GM19468 (cell line): ENCODE data around the gene OR10C1.
"Not testable (repeated sequence)": the region's sequence is repeated elsewhere in the genome, so short reads cannot be mapped to it uniquely, and the experiment has no call there.

Source experiments
- ATAC-seq: cut with Tn5 transposase; IDR thresholded peaks from one replicate; pipeline ENCODE4 v1.9.1; 2021; ENCODE audit warnings: mild to moderate bottlenecking, moderate library complexity, moderate number of reproducible peaks; ENCODE audit not compliant: unreplicated experiment; ENCODE audit errors: extremely low read depth

Gene OR10C1, protein sequence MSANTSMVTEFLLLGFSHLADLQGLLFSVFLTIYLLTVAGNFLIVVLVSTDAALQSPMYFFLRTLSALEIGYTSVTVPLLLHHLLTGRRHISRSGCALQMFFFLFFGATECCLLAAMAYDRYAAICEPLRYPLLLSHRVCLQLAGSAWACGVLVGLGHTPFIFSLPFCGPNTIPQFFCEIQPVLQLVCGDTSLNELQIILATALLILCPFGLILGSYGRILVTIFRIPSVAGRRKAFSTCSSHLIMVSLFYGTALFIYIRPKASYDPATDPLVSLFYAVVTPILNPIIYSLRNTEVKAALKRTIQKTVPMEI

GRCh38 chr6:29439006-29439405 is at the start of gene OR10C1:
Gene OR10C1 (plus strand): TSS chr6:29439306. CDS start chr6:29440016, 710 bp downstream.
- no peak for ATAC-seq

DNA sequence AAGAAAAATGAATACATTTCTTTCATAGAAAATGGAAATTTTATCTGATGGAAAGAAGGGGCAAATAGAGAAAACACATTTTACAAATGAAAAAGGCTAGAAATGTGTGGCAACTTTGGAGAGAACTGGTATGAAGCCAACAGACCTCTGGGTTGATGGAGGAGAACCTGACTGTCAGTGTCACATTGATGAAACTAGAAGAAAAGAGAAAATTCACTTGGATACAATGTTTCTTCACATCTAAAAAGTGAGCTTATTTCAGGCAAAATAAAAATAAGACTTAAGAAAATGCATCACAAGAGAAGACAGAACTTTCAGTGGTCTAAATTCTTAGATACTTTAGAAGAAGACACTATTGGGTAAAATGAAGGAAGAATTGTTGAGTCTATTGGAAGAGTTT is 43.8 kb upstream of the OR10C1 start, which contains the start of gene OR12D2:
TSS of gene OR12D2 (plus strand) at position 301 of the 400 bp plus-strand sequence. CDS start 1,069 bp downstream, outside the sequence.
- ATAC-seq, result no peak

DNA sequence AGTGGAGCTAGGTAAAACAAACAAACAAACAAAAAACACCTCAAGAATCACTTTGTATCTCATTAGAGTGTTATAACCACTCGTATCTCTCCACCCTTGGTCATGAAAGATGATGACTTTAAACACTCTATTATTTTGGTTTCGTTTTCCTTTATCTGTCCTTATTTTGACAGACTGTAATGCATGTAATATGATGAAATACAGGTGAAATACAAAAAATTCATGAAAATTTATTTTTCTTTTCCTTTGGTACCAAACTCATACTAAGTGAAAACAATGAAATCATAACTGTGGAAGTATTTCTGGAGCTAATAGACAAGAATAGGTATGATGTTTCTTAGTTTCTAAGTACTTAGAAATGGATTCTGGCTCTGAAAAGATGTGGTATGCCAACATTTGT is 39.6 kb upstream of the OR10C1 start:
- no peak for ATAC-seq

- ATAC-seq, result no peak
These were observed 35.3 kb upstream of the OR10C1 start for GRCh38 chr6:29403801-29404200.

DNA sequence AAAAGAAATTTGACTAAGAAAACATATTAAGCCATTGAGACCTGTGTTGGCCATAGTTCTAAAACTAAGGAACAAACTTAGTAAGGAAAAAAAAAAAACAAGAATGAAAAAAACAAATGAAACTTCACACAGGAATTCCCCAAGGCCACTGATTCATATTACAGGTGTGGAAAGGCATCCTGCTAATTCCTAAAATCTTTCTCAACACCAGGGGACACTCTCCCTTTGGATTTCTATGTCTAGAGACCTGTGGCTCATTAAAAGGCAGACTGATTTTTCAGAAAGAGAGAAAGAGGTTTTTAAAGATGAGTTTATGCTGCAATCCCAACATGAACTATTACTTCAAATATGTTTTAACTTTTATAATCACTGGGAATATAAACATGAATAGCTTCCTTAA is 24.5 kb upstream of the OR10C1 start, which contains the start of gene OR12D1:
TSS of gene OR12D1 (plus strand) at position 341 of the 400 bp plus-strand sequence.
- ATAC-seq, result no peak

GRCh38 chr6:29419516-29419915 is 19.6 kb upstream of the OR10C1 start:
- ATAC-seq, result no peak

DNA sequence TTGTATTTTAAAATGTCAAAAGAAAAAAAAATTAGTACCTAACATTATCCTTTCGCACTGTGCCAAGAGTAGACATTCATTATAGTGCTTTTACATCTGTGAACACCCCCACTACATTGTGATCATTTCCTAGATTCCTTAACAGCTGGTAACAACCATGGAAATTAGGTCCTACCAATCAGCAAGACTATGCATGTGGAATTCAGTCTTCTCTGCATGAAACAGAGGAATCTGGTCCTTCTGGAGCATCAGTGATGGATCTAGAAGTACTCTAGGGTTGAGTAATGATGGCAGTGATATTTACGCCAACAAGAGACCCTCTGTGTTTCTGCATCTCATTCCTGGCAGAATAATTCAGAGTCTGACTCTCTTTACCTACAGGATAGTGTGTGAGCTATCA is 14.9 kb upstream of the OR10C1 start:
- no peak for ATAC-seq

DNA sequence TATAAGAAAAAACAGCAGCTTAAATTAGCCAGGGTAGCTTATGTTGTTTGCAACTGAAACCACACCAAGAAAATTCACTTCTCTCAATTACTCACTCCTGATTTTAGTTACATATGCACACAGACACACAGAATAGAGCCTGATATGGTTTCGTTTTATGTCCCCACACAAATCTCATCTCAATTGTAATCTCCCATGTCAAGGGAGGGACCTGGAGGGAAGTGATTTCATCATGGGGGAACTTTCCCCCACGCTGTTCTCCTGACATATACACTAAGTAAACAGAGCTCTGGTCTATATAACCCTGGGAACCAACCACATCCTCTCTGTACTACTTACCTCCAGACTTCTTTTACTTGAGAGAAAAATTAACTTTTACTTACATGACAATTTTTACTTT is 14.5 kb upstream of the OR10C1 start:
- ATAC-seq, result no peak

DNA sequence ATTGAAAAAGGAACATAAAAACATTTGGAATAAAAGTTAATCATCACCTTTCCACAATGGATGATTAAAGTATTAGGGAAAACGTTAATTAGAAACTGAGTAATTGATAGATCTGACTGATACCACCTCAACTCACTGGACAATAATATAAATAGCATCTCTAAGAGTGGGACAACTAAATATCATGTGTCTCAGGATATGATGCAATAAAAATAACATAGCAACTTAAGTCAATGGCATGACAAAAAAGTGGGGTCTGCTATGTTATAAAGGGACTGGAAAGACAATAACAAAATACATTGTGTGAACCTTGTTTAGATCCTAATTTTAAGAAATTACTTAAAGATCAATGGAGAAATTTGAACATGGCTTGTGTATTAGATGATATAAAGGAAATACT is 14.0 kb upstream of the OR10C1 start:
- no peak for ATAC-seq

DNA sequence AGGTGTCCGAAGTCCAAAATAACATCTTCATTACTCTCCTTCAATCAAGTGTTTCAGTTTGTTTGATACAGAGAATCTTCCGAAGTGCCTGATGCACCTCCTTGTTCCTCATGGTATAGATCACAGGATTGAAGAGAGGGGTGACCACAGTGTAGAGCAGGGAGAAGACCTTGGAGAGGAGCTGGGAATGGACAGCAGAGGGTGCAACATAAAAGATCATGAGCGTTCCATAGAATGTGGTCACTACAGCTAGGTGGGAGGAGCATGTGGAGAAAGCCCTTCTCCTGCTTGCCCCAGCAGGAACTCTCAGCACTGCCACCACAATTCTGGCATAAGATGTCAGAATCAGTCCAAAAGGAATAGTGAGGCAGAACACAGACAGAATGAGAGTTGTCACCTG is 12.5 kb upstream of the OR10C1 start:
- no peak for ATAC-seq

GRCh38 chr6:29436730-29437129 is 2.4 kb upstream of the OR10C1 start:
- not testable (repeated sequence) for ATAC-seq

DNA sequence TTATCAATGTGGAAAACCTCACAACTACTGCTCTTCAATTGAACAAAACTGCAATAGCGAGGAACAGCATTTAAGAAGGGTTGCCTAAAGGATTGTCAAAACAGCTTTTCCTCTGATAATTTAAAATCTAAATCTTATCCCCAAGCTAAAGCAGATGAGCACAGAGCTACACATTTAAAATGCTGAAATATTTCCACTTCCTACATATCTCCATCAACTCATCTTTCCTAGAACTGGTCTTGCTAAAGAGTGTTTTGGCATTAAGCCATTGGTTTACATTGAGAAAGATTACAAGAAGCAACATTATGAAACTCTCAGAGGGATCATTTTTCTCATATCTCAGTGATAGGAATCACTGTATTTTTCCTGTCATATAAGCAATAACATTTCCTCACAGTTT is 3.6 kb downstream of the OR10C1 start:
- ATAC-seq, result no peak

- not testable (repeated sequence) for ATAC-seq
These were observed 4.9 kb downstream of the OR10C1 start for GRCh38 chr6:29444031-29444430.

DNA sequence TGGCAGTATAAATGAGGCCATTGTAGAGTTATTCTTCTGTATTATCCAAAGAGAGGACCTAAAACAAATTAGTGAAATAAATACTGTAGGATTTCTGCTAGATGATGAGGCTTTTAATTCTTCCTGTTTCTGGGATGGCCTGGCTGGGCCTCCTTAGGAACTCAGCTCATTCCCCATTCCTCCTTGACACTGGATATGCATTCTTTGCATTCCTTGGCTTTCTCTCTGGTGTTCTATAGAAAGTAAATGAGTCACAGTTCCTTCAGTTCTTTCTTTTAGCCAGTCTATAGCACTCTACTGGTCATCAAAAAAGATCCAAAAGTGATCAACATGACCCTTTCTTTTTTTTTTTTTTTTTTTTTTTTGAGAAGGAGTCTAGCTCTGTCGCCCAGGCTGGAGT is 8.6 kb downstream of the OR10C1 start:
- ATAC-seq, result no peak

- no peak for ATAC-seq
These were observed 12.5 kb downstream of the OR10C1 start for GRCh38 chr6:29451471-29452193.

GRCh38 chr6:29456971-29457370 is 17.9 kb downstream of the OR10C1 start, which contains the start of the genes OR11A1 and OR2H1:
Gene OR11A1 (minus strand): TSS chr6:29457071. CDS start chr6:29427641, 29,430 bp downstream.
Gene OR2H1 (plus strand): TSS chr6:29457155. CDS start chr6:29461770, 4,615 bp downstream.
- ATAC-seq, result no peak

DNA sequence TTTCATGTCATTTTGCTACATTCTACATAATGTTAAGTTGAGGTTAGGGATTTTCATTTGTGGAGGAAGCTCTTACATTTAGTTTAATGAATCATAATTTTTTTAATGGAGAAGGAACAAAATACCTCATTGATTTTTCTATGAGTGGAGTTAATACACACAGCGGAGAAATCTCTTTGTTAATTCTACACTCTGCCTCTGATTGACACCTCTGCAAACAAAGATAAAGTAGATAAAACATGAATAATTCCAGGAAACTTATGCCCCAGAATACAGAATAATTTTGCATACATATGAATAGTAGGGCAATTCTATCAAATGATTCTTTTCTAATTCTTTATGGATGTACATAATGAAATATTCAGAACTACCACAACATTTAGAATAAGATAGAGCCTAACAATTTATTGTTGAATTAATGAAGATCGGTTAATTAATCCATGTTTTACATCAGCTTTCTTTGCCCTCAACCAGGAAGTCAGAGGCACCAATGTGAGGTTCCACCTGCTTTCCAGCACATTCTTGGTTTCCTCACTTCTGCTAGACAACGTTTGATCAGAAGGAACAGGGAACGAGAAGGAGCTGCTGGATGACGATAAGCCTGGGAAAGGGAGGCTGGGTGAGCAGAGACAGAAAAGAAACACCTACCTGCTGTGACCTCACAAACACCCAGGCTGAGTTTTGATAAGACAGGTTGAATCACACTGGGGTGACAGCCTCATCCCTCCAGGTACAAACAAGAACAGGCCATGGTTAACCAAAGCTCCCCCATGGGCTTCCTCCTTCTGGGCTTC is 22.1 kb downstream of the OR10C1 start:
- ATAC-seq, result no peak

- ATAC-seq, result no peak
These were observed 22.9 kb downstream of the OR10C1 start for GRCh38 chr6:29462022-29462421.

DNA sequence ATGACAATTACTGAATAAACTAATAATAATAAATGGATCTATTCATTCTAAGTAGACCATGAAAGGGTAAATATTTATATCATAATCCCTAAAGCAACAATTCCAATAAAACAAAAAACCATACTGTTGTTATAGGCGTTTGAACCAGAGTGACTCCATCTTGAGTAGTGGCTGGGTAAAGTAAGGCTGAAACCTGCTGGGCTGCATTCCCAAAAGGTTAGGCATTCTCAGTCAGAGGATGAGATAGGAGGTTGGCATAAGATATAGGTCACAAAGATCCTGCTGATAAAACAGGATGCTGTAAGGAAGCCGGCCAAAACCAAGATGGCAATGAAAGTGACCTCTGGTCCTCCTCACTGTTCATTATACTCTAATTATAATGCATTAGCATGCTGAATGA is 26.2 kb downstream of the OR10C1 start:
- ATAC-seq, result no peak

DNA sequence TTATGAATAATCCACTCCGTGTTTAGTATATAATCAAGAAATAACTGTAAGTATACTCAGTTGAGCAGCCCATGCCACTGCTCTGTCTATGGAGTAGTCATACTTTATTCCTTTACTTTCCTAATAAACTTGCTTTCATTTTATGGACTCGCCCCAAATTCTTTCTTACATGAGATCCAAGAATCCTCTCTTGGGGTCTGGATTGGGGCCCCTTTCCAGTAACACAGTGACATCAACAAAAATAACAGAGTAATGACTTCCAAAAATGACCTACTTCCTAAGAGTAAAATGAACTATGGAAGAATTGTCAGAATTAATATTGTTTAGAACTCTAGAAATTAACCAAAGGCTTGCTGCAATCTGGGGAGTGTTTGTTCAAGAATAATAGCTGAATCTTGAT is 26.7 kb downstream of the OR10C1 start:
- no peak for ATAC-seq

GRCh38 chr6:29466241-29466640 is 27.1 kb downstream of the OR10C1 start:
- no peak for ATAC-seq
